ENCODE results near the gene TMEM88. TPM values are rescaled to one million over a fixed set of nuclear protein-coding genes. Genes with fewer than 3 reads are reported as not detected.

The TMEM88 gene
- total and polyA plus RNA-seq, 4 donors, result 6.3 to 19.6 (median 11.3) TPM

GRCh38 chr17:7849751-7850504 is 4.9 kb upstream of the TMEM88 start:
- ATAC-seq (ENCODE audit: insufficient read depth, low FRiP score) (no peak), DNase-seq (no peak)
- Histone ChIP-seq H3K9ac (ENCODE audit: insufficient read depth in 1 of 2, low read length in 2 of 2) (no peak overlapping the region), H3K9me3 (ENCODE audit: control insufficient read depth in 4 of 4, insufficient read depth in 3 of 4, low read length in 3 of 4) (no peaks in the 10 kb centered on the region), H3K27me3 (ENCODE audit: control insufficient read depth in 3 of 3, insufficient read depth in 3 of 3, low read length in 2 of 3) (no peaks in the 10 kb centered on the region), H3K27ac (ENCODE audit: low read depth in 1 of 2, low read length in 1 of 2) (no peak overlapping the region), H3K4me1 (ENCODE audit: control insufficient read depth in 5 of 5, insufficient read depth in 5 of 5, low read length in 5 of 5) (peaks cover 0 to 7% (median 4%) of the 10 kb centered on the region in 5 donors), H3K36me3 (ENCODE audit: control insufficient read depth in 4 of 4, insufficient read depth in 4 of 4, low read length in 4 of 4) (peaks cover 8 to 73% (median 37%) of the 10 kb centered on the region in 4 donors), H3K4me3 (no peak overlapping the region)
- 85 to 90% methylated on average over 12 of the region's 12 CpGs for WGBS, 2 donors
- TF ChIP-seq, protein P1, sequence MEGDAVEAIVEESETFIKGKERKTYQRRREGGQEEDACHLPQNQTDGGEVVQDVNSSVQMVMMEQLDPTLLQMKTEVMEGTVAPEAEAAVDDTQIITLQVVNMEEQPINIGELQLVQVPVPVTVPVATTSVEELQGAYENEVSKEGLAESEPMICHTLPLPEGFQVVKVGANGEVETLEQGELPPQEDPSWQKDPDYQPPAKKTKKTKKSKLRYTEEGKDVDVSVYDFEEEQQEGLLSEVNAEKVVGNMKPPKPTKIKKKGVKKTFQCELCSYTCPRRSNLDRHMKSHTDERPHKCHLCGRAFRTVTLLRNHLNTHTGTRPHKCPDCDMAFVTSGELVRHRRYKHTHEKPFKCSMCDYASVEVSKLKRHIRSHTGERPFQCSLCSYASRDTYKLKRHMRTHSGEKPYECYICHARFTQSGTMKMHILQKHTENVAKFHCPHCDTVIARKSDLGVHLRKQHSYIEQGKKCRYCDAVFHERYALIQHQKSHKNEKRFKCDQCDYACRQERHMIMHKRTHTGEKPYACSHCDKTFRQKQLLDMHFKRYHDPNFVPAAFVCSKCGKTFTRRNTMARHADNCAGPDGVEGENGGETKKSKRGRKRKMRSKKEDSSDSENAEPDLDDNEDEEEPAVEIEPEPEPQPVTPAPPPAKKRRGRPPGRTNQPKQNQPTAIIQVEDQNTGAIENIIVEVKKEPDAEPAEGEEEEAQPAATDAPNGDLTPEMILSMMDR (IDR thresholded peaks at IDR 0.05; ENCODE audit: control extremely low read depth, extremely low read depth), result no peak

DNA sequence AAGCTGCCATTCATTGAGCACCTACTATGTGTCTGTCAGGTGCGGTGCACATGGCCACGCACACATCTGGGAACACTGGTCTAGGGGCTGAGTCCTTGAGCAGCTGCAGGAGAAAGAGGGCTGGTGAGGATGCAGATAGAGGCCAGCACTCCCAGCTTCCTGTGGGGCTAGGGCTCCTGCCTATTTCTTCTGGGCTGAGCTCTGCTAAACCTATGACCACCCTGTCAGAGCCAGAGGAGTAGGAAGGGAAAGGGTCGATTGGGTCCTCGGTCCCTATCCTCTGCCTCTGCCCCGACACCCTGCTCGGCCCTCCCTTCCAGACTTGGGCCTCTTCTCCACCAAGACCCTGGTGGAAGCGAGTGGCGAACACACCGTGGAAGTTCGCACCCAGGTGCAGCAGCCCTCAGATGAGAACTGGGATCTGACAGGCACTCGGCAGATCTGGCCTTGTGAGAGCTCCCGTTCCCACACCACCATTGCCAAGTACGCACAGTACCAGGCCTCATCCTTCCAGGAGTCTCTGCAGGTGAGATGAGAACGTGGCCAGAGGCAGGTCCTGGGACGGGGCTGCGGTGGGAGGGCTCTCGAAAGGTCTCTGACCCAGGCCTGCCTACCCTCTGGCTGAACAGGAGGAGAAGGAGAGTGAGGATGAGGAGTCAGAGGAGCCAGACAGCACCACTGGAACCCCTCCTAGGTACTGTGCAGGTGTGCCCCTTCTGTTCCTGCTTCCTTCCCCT is 4.0 kb upstream of the TMEM88 start:
- WGBS, 2 donors, result 90 to 93% methylated on average over 17 of the region's 17 CpGs
- H3K36me3 ChIP-seq (ENCODE audit: control insufficient read depth in 4 of 4, insufficient read depth in 4 of 4, low read length in 4 of 4), result peaks cover 8 to 69% (median 32%) of the 10 kb centered on the region in 4 donors
- no peak for DNase-seq
- no peak overlapping the region for H3K4me3 ChIP-seq
- H3K27me3 ChIP-seq (ENCODE audit: control insufficient read depth in 3 of 3, insufficient read depth in 3 of 3, low read length in 2 of 3), result no peaks in the 10 kb centered on the region
- H3K9me3 ChIP-seq (ENCODE audit: control insufficient read depth in 4 of 4, insufficient read depth in 3 of 4, low read length in 3 of 4), result no peaks in the 10 kb centered on the region
- no peak overlapping the region for H3K27ac ChIP-seq (ENCODE audit: low read depth in 1 of 2, low read length in 1 of 2)
- no peak overlapping the region for H3K9ac ChIP-seq (ENCODE audit: insufficient read depth in 1 of 2, low read length in 2 of 2)
- peaks cover 0 to 12% (median 0%) of the 10 kb centered on the region in 5 donors for H3K4me1 ChIP-seq (ENCODE audit: control insufficient read depth in 5 of 5, insufficient read depth in 5 of 5, low read length in 5 of 5)
- TF ChIP-seq, protein P1 (IDR thresholded peaks at IDR 0.05; ENCODE audit: control extremely low read depth, extremely low read depth), result no peak
- no peak for ATAC-seq (ENCODE audit: insufficient read depth, low FRiP score)

- DNase-seq, result peak; percentile 91 to 94 (median 93)
- H3K27me3 ChIP-seq (ENCODE audit: control insufficient read depth in 3 of 3, insufficient read depth in 3 of 3, low read length in 2 of 3), result no peaks in the 10 kb centered on the region
- H3K4me1 ChIP-seq (ENCODE audit: control insufficient read depth in 5 of 5, insufficient read depth in 5 of 5, low read length in 5 of 5), result peaks cover 0 to 20% (median 6%) of the 10 kb centered on the region in 5 donors
- no peaks in the 10 kb centered on the region for H3K9me3 ChIP-seq (ENCODE audit: control insufficient read depth in 4 of 4, insufficient read depth in 3 of 4, low read length in 3 of 4)
- 23 to 28% methylated on average over 60 of the region's 60 CpGs for WGBS, 2 donors
- H3K36me3 ChIP-seq (ENCODE audit: control insufficient read depth in 4 of 4, insufficient read depth in 4 of 4, low read length in 4 of 4), result peaks cover 8 to 62% (median 31%) of the 10 kb centered on the region in 4 donors
- peak; percentile 91 for ATAC-seq (ENCODE audit: insufficient read depth, low FRiP score)
- H3K9ac ChIP-seq (ENCODE audit: insufficient read depth in 1 of 2, low read length in 2 of 2), result no peak overlapping the region
- peak overlapping the region in 1 of 2 donors; percentile 6 for H3K27ac ChIP-seq (ENCODE audit: low read depth in 1 of 2, low read length in 1 of 2)
- no peak overlapping the region for H3K4me3 ChIP-seq
- TF ChIP-seq, protein P1 (IDR thresholded peaks at IDR 0.05; ENCODE audit: control extremely low read depth, extremely low read depth), result peak; percentile 99
These were observed 3.2 kb upstream of the TMEM88 start for GRCh38 chr17:7851438-7852261.
